HG03280 (cell line): ENCODE results near the gene CCDC186.

Source experiments
- ATAC-seq: cut with Tn5 transposase; IDR thresholded peaks from one replicate; pipeline ENCODE4 v1.9.1; 2021; ENCODE audit warnings: mild to moderate bottlenecking, moderate library complexity; ENCODE audit not compliant: unreplicated experiment

CCDC186 gene

DNA sequence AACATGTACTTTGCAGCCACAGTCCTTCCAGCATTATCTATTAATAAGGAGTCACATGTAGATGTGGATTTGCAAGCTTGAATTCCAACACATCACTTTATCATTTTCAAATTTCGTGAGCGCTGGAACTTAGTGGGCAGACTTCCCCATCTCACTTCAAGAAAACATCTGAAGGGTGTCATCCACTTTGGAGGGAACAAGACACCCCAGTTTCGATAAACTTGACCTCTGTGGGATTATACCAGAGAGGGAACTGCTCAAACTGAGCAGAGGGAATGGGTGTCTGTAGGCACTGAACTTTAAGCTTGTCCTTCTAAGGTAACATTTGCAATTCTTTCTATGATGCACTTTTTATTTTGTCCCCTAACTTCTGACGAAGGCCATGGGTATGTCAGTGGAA is 102.8 kb downstream of the CCDC186 start:
- ATAC-seq: no peak
